Measurements from ENCODE around the gene ZFHX3. TPM values are rescaled to one million over a fixed set of nuclear protein-coding genes. Genes with fewer than 3 reads are reported as not detected.

Gene ZFHX3
- total and polyA plus RNA-seq, 10 of the 15 experiments (the other 5 are each of a cell fraction or from before 2014, with no cell fraction given): 0.68 to 8.6 (median 2.0) TPM

- peak; percentile 53 for TF ChIP-seq YY1 (IDR thresholded peaks at IDR 0.05; ENCODE audit: low read depth, low read length)
- no peak for TF ChIP-seq ASH2L (IDR thresholded peaks at IDR 0.05; ENCODE audit: borderline replicate concordance, low read depth)
- TF ChIP-seq TBL1XR1 (IDR thresholded peaks at IDR 0.05; ENCODE audit: low read depth, low read length): no peak
- TF ChIP-seq, protein P1, sequence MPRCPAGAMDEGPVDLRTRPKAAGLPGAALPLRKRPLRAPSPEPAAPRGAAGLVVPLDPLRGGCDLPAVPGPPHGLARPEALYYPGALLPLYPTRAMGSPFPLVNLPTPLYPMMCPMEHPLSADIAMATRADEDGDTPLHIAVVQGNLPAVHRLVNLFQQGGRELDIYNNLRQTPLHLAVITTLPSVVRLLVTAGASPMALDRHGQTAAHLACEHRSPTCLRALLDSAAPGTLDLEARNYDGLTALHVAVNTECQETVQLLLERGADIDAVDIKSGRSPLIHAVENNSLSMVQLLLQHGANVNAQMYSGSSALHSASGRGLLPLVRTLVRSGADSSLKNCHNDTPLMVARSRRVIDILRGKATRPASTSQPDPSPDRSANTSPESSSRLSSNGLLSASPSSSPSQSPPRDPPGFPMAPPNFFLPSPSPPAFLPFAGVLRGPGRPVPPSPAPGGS (IDR thresholded peaks at IDR 0.05; ENCODE audit: borderline replicate concordance, insufficient read depth, low read depth, low read length, poor library complexity, severe bottlenecking): no peak
- peak in 1 of 2 experiments; percentile 10; a peak in 1 of 4 replicates for TF ChIP-seq IKZF2 (IDR thresholded peaks at IDR 0.05)
- TF ChIP-seq EED (IDR thresholded peaks at IDR 0.05; ENCODE audit: low read depth): peak; percentile 53; the same call in 1 of the 2 replicates
- TF ChIP-seq NR2F1 (conservative IDR thresholded peaks at IDR 0.05): 0 out of 2 replicates have a peak, but pooled peaks have one; percentile 13
- TF ChIP-seq RUNX3 (IDR thresholded peaks at IDR 0.05; ENCODE audit: low read length): peak; percentile 36; the same call in 1 of the 2 replicates
- no peak for TF ChIP-seq YBX1 (IDR thresholded peaks at IDR 0.05)
- no peak for TF ChIP-seq SUZ12 (IDR thresholded peaks at IDR 0.05; ENCODE audit: unreplicated experiment)
- TF ChIP-seq POU2F2 (IDR thresholded peaks at IDR 0.05; ENCODE audit: borderline replicate concordance, low read depth, low read length): peak; percentile 23; the same call in 1 of the 3 replicates
- ATAC-seq (peak; percentile 30), DNase-seq (ENCODE audit: low read depth, low spot score) (no peak), FAIRE-seq (no peak)
- Histone ChIP-seq H3K79me2 (ENCODE audit: control insufficient read depth, insufficient read depth, low read length) (peaks cover 56% of the 10 kb centered on the region), H3K9ac (ENCODE audit: control insufficient read depth, insufficient read depth, low read length) (peak overlapping the region; percentile 81), H3K4me2 (ENCODE audit: control insufficient read depth, insufficient read depth) (peak overlapping the region; percentile 98), H3K27me3 (replicated peaks in 1 of 2; ENCODE audit: control insufficient read depth in 2 of 2, insufficient read depth in 2 of 2, low read length in 1 of 2) (no peaks in the 10 kb centered on the region), H3K4me1 (ENCODE audit: control insufficient read depth, insufficient read depth, low read length) (peaks cover 76% of the 10 kb centered on the region), H3K9me3 (replicated peaks; ENCODE audit: control insufficient read depth, insufficient read depth, low read length) (no peaks in the 10 kb centered on the region), H3K36me3 (ENCODE audit: control insufficient read depth in 2 of 2, insufficient read depth in 2 of 2, low read length in 1 of 2) (no peaks in the 10 kb centered on the region), H4K20me1 (ENCODE audit: control insufficient read depth, insufficient read depth) (no peaks in the 10 kb centered on the region), H2AFZ (ENCODE audit: control insufficient read depth, low read depth, low read length) (no peak overlapping the region; the same call in 1 of the 2 replicates), H3K4me3 (peak overlapping the region; percentile 66), H3K27ac (ENCODE audit: control insufficient read depth, insufficient read depth) (peak overlapping the region; percentile 89)
- POLR2A ChIA-PET: interaction anchor here (0.6 to 1.4 kb wide), 6 partner anchors 8 to 1958 kb away, joined by 4 to 6 read pairs (median 4); partner anchors contain the start of gene ZFHX3
- RAD21 ChIA-PET (ENCODE audit: unreplicated experiment): interaction anchor here (0.7 to 2.9 kb wide), 8 partner anchors 10 to 205 kb away, joined by 3 to 20 read pairs (median 6); partner anchors contain the start of gene ZFHX3
- WGBS (ENCODE audit: insufficient coverage, insufficient replicate concordance, low lambda C conversion rate, missing lambda C conversion rate): 36% methylated on average over 5 of the region's 5 CpGs
- intact Hi-C loops (cut with micrococcal nuclease; ENCODE audit: unreplicated experiment) (loop anchor here (10.0 kb wide), 3 partner anchors 157 to 373 kb away; no protein-coding TSS in a partner anchor), in situ Hi-C loops (cut with MboI) (loop anchor here (10.0 kb wide), 1 partner anchor 373 kb away; no protein-coding TSS in a partner anchor)
- no TSS peak for BruUV-seq (replicated peaks)
- SMC1A ChIA-PET (ENCODE audit: uncharacterized antibody, unreplicated experiment): interaction anchor here (0.5 to 3.8 kb wide), 7 partner anchors 10 to 205 kb away, joined by 3 to 14 read pairs (median 4); partner anchors contain the start of gene ZFHX3
- CTCF ChIA-PET: interaction anchor here (0.5 to 3.4 kb wide), 5 partner anchors 10 to 645 kb away, joined by 3 to 11 read pairs (median 5); partner anchors contain the start of gene ZFHX3
Observed at GRCh38 chr16:73037331-73037745, 10.6 kb downstream of the ZFHX3 start.
